Measurements from ENCODE around the gene GLRX3.
"Not testable (repeated sequence)": the region's sequence is repeated elsewhere in the genome, so short reads cannot be mapped to it uniquely, and the experiment has no call there.

Gene GLRX3

GRCh38 chr10:130190055-130190736, 54.0 kb downstream of the GLRX3 start:
- peak; percentile 97 for DNase-seq

DNA sequence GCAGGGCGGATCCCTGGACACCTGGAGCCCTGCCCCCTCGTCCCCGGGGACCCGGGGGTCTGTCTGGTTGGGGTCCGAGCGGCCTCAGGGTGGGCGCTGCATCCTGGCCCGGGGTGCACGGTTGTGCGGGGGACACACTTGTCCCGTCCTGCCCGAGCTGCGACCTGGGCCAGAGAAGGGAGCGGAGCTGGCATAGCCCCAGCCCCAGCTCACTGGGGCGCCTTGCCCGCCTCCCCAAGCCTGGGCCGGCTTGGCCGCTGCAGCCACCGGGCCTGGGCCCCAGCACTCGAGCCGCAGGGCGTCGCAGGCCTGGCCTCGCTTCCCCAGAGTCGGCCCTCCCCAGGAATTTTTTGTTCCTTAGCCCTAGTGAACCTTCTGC, 54.5 kb downstream of the GLRX3 start:
- DNase-seq: no peak

DNA sequence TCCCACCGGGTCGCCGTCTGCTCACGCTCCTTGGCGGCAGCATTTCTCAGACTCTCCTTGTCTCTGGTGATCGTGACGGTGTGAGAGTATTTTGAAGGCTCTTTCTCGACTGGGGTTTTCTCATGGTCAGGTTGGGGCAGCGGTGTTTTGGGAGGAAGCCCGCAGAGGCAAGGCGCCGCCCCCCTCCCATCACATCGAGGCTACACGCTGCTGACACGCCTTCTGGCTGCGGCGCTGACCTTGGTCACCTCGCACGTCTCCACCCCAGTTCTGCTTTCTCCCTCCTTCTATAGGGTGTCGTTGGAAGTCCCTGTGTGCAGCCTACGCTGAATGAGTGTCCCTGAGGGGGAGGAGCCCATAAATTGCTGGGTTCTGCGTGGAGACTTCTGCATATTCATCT, 55.2 kb downstream of the GLRX3 start:
- DNase-seq: no peak

- no peak for DNase-seq
Observed at GRCh38 chr10:130192276-130192848, 56.2 kb downstream of the GLRX3 start.

- DNase-seq: no peak
Observed at GRCh38 chr10:130193033-130193432, 56.8 kb downstream of the GLRX3 start.

DNA sequence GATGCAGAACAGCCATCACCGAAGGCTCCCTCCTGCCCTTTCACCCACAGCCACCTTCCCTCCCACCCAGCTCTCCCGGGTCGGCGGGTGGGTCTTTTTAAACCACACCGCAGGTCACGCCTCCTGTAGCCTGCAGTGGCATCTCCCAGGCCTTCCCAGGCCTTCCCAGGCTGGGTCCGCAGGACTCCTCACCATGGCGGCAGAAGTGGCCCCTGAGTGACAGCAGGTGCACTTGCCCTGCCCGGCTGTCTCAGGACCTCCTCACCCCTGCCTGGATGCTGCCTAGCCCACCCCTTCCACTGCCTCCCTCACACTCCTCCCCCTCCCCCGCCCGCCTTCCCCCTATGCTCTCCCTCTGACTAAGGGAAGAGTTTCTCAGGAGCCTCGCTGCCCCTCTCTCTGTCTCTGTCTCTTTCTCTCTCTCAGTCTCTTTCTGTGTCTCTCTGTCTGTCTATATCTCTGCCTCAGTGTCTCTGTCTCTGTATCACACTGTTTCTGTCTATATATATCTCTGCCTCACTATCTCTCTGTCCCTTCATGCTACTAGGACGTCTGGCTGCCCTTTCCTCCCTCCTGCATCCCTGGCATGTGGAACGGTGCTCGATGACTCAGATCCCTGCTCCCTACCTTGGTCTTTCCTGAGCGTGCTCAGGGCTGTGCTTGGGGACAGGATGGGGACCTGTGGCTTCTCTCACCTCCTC, 57.5 kb downstream of the GLRX3 start:
- DNase-seq: no peak

- DNase-seq: no peak
Observed at GRCh38 chr10:130194194-130194990, 58.2 kb downstream of the GLRX3 start.

GRCh38 chr10:130194991-130195645, 58.9 kb downstream of the GLRX3 start:
- no peak for DNase-seq

DNA sequence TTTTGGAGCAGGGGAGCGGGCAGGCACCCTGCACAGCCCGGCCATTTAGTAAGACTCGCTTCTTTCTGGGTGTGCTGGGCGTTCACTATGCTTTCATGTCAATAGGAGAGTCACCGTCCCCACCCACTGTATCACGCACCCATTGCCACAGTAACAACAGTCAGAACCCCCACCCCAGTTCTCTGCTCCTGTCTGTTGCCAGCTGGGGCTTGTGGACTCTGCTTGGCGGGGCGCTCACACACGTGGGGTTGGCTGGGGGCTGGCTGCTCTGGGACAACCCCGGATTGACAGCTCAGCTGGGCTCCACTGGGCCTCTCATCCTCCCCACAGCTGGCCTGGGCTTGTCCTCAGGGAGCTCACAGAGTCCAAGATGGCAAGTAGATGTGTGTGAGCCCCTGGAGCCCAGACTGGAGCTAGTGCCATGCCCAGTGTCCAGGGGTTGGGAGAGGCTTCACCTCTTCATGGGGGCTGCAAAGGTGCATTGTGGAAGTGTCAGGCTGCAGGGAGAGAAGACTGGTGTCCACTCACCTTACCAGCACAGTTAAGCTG, 59.6 kb downstream of the GLRX3 start:
- DNase-seq: no peak

GRCh38 chr10:130196511-130197487, 60.6 kb downstream of the GLRX3 start:
- DNase-seq: no peak

- DNase-seq: no peak
Observed at GRCh38 chr10:130198651-130199050, 62.5 kb downstream of the GLRX3 start.

DNA sequence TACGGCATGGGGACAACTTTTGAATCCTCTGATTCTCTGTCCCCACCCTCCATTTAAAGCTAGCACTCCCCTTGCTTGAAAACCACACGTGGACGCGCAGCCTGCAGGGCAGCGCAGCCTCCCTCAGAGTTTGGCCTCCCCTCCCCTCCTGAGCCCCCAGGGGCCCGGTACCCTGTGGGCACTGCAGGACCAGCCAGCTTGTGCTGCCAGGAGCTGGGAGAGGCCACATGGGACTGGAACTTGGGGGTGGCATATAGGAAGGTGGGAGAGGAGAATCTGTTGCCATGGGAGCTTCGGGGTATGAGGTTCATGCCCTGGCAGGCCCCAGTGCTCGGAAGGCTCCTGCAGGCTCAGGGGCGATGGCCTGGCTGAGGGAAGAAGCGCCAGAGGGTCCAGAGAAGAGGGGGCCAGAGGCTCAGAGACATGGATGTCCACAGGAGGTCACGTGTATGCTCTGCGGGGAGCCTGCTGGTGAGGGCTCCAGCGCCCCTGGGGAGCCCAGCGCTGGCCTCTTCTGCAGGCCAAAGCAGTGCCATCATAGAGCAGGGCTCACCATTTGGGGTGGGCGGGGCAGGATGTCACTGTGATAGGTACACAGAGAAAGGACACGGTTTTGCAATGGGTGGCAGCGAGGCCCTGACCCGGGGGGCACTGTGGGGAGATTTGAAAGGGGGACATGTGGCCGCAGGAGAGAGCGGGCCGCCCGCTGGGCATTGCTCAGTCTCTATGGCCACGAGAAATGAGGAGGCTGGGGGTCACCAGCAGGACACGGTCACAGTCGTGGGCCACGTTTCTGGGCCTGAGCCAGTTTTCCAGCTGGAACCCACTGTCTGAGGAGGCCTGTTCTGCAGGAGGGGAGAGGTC, 64.2 kb downstream of the GLRX3 start:
- no peak for DNase-seq

GRCh38 chr10:130201043-130201380, 64.8 kb downstream of the GLRX3 start:
- no peak for DNase-seq

- DNase-seq: not testable (repeated sequence)
Observed at GRCh38 chr10:130202150-130202549, 66.0 kb downstream of the GLRX3 start.

DNA sequence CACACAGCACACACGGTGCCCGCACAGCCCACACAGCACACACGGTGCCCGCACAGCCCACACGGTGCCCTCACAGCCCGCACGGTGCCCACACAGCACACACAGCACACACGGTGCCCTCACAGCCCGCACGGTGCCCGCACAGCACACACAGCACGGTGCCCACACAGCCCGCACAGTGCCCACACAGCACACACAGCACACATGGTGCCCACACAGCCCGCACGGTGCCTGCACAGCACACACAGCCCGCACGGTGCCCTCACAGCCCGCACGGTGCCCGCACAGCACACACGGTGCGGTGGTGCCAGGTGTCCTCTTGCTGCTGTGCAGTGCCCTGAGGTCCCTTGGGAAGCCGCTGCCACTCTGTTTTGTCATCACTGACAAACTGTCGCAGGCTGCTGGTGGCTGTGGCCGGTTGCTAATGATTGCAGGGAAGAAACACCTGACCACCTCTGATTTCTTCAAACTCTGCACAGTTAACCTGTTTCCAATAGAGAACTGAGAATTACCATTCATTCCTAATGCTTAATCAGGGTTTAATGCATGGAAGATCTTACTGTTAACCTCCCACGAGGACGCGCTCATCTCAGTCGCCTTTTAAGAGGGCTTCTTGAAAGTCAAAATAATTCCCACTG, 66.9 kb downstream of the GLRX3 start:
- no peak for DNase-seq

GRCh38 chr10:130203626-130204025, 67.4 kb downstream of the GLRX3 start:
- no peak for DNase-seq

GRCh38 chr10:130206216-130206737, 70.1 kb downstream of the GLRX3 start:
- no peak for DNase-seq

DNA sequence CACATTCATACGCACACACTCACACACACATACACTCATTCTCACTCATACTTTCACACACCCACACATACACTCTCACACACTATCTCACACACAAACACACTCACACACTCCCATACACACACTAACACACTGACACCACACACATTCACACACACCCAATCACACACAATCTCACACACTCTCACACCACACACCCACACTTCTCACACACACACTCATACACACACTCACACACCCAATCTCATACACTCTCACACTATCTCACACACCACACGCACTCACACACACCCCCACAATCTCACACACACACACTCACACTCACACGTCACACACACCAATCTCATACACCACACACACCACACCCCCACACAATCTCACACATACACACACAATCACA, 71.0 kb downstream of the GLRX3 start:
- no peak for DNase-seq

DNA sequence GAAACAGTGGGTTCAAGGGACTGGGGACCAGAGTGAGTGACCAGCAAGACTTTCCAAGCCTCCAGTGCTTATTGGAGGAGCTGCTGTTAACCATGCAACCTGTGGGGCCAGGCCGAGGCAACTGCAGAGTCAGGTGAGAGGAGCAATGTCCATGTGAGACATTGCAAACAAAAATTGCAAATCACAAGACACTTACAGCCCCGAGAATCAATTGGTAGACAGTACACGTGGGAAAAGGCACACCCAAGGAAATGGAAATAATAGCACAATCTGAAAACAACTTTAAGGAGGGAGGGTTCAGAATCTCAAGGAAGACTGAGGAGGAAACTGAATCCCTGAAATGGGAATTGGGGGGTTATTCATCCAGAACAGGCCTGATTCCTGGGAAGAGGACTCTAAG, 72.6 kb downstream of the GLRX3 start:
- no peak for DNase-seq

- no peak for DNase-seq
Observed at GRCh38 chr10:130212746-130213145, 76.6 kb downstream of the GLRX3 start.

Measured in eye (tissue), 1 donor.